Gastrocnemius medialis (tissue), 4 donors: ENCODE measurements around the gene SLFNL1. TPM values are rescaled to one million over a fixed set of nuclear protein-coding genes. Genes with fewer than 3 reads are reported as not detected.

Experiments used
- ATAC-seq, 2 donors: fragments of 150-250 bp; one replicate each; pipeline ENCODE4 v1.9.1; 2016
- DNase-seq, 2 donors: peaks; one replicate each; pipeline ENCODE4 v3.0.0-alpha.2; 2019
- H3K27ac ChIP-seq, 4 donors: fragments of 200-600 bp; sonication (generic); 1 replicate in 1 of 4; 2 replicates in 3 of 4; pipeline ENCODE4 v1.5.1; 2016 to 2018; ENCODE audit warnings: mild to moderate bottlenecking in 2 of 4, moderate library complexity in 1 of 4
- H3K27me3 ChIP-seq, 3 donors: fragments of 200-600 bp; sonication (generic) in 2 of 3; 1 replicate in 1 of 3; 2 replicates in 2 of 3; pipeline versions ENCODE4 v1.5.1 to v1.6.0; 2016 to 2019; ENCODE audit warnings: mild to moderate bottlenecking in 1 of 3, moderate library complexity in 1 of 3
- H3K36me3 ChIP-seq, 2 donors: fragments of 200-600 bp; sonication (generic) in 1 of 2; one replicate each; pipeline ENCODE4 v1.5.1; 2017 to 2018
- H3K4me1 ChIP-seq, 2 donors: fragments of 200-600 bp; sonication (generic) in 1 of 2; one replicate each; pipeline ENCODE4 v1.5.1; 2016 to 2017; ENCODE audit warnings: mild to moderate bottlenecking in 2 of 2
- H3K4me3 ChIP-seq, 4 donors: fragments of 200-600 bp; sonication (generic) in 3 of 4; 1 replicate in 1 of 4; 2 replicates in 3 of 4; pipeline ENCODE4 v1.5.1; 2016 to 2019; ENCODE audit warnings: mild to moderate bottlenecking in 2 of 4
- H3K9me3 ChIP-seq, 3 donors: fragments of 200-600 bp; sonication (generic) in 2 of 3; 1 replicate in 1 of 3; 2 replicates in 2 of 3; pipeline ENCODE4 v1.5.1; 2016 to 2019
- CTCF ChIP-seq, 5 experiments: fragments of 450-650 bp in 3 of 5; fragments of 200-600 bp in 2 of 5; sonication (generic) in 2 of 5; IDR thresholded peaks in 4 of 5; conservative IDR thresholded peaks in 1 of 5; 1 replicate in 4 of 5; 2 replicates in 1 of 5; pipeline ENCODE4 v1.5.1; 2016 to 2019; ENCODE audit warnings: antibody characterized with exemption in 5 of 5, mild to moderate bottlenecking in 3 of 5, moderate library complexity in 3 of 5
- POLR2A ChIP-seq, 2 donors: fragments of 450-650 bp; IDR thresholded peaks; one replicate each; pipeline ENCODE4 v1.6.1; 2017; ENCODE audit warnings: antibody characterized with exemption in 2 of 2, mild to moderate bottlenecking in 2 of 2, moderate library complexity in 2 of 2
- in situ Hi-C, 4 donors: fragments of 200-750 bp; cut with MboI; loops; one replicate each; pipeline versions ENCODE4 v1.15.0 to v1.8.0; 2017; ENCODE audit warnings: low sequenced_read_pairs in 4 of 4
- intact Hi-C: fragments of 100-400 bp; cut with DNase I; formaldehyde crosslinking; loops from one replicate; pipeline ENCODE4 v1.15.1; 2023; ENCODE audit warnings: low total_unique reads
- total RNA-seq, 4 donors: library from RNA; depleted of rRNA; stranded (reverse); fragments of >200 nt; gene quantifications; one replicate each; pipeline versions ENCODE4 v1.1.0 to v1.2.3, GENCODE V29; 2016

SLFNL1 gene
- total RNA-seq, 4 donors from 2014 or later: 0.29 to 2.0 (median 0.69) TPM

- Histone ChIP-seq H3K36me3 (peaks cover 0 to 52% of the 10 kb centered on the region in 2 donors), H3K4me1 (no peaks in the 10 kb centered on the region), H3K4me3 (no peak overlapping the region), H3K27me3 (no peaks in the 10 kb centered on the region), H3K9me3 (no peaks in the 10 kb centered on the region), H3K27ac (no peak overlapping the region)
- in situ Hi-C loops: loop anchor here in 1 of 4 donors (25.0 kb wide), 1 partner anchor 205 kb away; the partner anchor contains the start of gene SCMH1
- DNase-seq (no peak), ATAC-seq (no peak)
- no peak for TF ChIP-seq CTCF (IDR thresholded peaks at IDR 0.05 in 4 of 5, conservative IDR thresholded peaks at IDR 0.05 in 1 of 5)
- no peak for TF ChIP-seq POLR2A (IDR thresholded peaks at IDR 0.05)
- intact Hi-C loops: no loop called here
Observed at GRCh38 chr1:41032147-41032546, 10.6 kb upstream of the SLFNL1 start.

- Histone ChIP-seq H3K27ac (no peak overlapping the region), H3K4me3 (no peak overlapping the region), H3K9me3 (no peaks in the 10 kb centered on the region), H3K27me3 (no peaks in the 10 kb centered on the region), H3K36me3 (peaks cover 0 to 41% of the 10 kb centered on the region in 2 donors), H3K4me1 (no peaks in the 10 kb centered on the region)
- TF ChIP-seq CTCF (IDR thresholded peaks at IDR 0.05 in 4 of 5, conservative IDR thresholded peaks at IDR 0.05 in 1 of 5) (no peak), POLR2A (IDR thresholded peaks at IDR 0.05) (no peak)
- intact Hi-C loops: no loop called here
- ATAC-seq (no peak), DNase-seq (no peak)
- in situ Hi-C loops: loop anchor here in 1 of 4 donors (25.0 kb wide), 1 partner anchor 206 kb away; the partner anchor contains the start of gene SCMH1
Observed at GRCh38 chr1:41030872-41031616, 9.5 kb upstream of the SLFNL1 start.

- in situ Hi-C loops (loop anchor here in 1 of 4 donors (25.0 kb wide), 1 partner anchor 209 kb away; the partner anchor contains the start of gene SCMH1), intact Hi-C loops (no loop called here)
- H3K4me1 ChIP-seq: no peaks in the 10 kb centered on the region
- H3K27ac ChIP-seq: no peak overlapping the region
- H3K4me3 ChIP-seq: no peak overlapping the region
- H3K27me3 ChIP-seq: no peaks in the 10 kb centered on the region
- peaks cover 0 to 38% of the 10 kb centered on the region in 2 donors for H3K36me3 ChIP-seq
- no peak for TF ChIP-seq CTCF (IDR thresholded peaks at IDR 0.05 in 4 of 5, conservative IDR thresholded peaks at IDR 0.05 in 1 of 5)
- no peak for TF ChIP-seq POLR2A (IDR thresholded peaks at IDR 0.05)
- no peak for ATAC-seq
- no peaks in the 10 kb centered on the region for H3K9me3 ChIP-seq
- no peak for DNase-seq
Observed at GRCh38 chr1:41028034-41028642, 6.6 kb upstream of the SLFNL1 start.

GRCh38 chr1:41025979-41026819, 4.7 kb upstream of the SLFNL1 start:
- DNase-seq (no peak), ATAC-seq (no peak)
- Histone ChIP-seq H3K4me3 (no peak overlapping the region), H3K27ac (no peak overlapping the region), H3K36me3 (peaks cover 0 to 25% of the 10 kb centered on the region in 2 donors), H3K4me1 (no peaks in the 10 kb centered on the region), H3K27me3 (no peaks in the 10 kb centered on the region), H3K9me3 (no peaks in the 10 kb centered on the region)
- intact Hi-C loops: no loop called here
- in situ Hi-C loops: loop anchor here in 1 of 4 donors (25.0 kb wide), 1 partner anchor 211 kb away; the partner anchor contains the start of gene SCMH1
- TF ChIP-seq POLR2A (IDR thresholded peaks at IDR 0.05) (no peak), CTCF (IDR thresholded peaks at IDR 0.05 in 4 of 5, conservative IDR thresholded peaks at IDR 0.05 in 1 of 5) (no peak)
